CD4-positive, alpha-beta memory T cell (primary cell): Measurements from ENCODE around the gene GASK1A. TPM values are rescaled to one million over a fixed set of nuclear protein-coding genes. Genes with fewer than 3 reads are reported as not detected.

Experiments
- CTCF ChIA-PET: fragments of 350-600 bp; sonication (Branson Sonifier 250); formaldehyde crosslinking; loops from one replicate; lab custom pipeline; 2021; ENCODE audit warnings: inconsistent platforms; ENCODE audit not compliant: partially characterized antibody; lab: Charles Lee
- POLR2A ChIA-PET: fragments of 350-600 bp; sonication (Branson Sonifier 250); formaldehyde crosslinking; loops from one replicate; lab custom pipeline; 2021; ENCODE audit not compliant: partially characterized antibody; lab: Charles Lee
- DNase-seq, 5 donors: peaks; one replicate each; pipeline versions ENCODE4 v3.0.0 to v3.0.0-alpha.2; 2020 to 2022; ENCODE audit warnings: mixed read lengths in 1 of 5
- H3K27ac ChIP-seq: one replicate; pipeline ENCODE4 v1.7.0; 2013; ENCODE audit warnings: low read depth, low read length
- H3K27me3 ChIP-seq: 2 replicates; pipeline ENCODE4 v1.7.0; 2013; ENCODE audit warnings: mild to moderate bottlenecking, low read length, moderate library complexity; ENCODE audit not compliant: insufficient read depth
- H3K36me3 ChIP-seq: 2 replicates; pipeline ENCODE4 v1.7.0; 2013; ENCODE audit warnings: mild to moderate bottlenecking, low read length, moderate library complexity; ENCODE audit not compliant: insufficient read depth
- H3K4me1 ChIP-seq: 2 replicates; pipeline ENCODE4 v1.7.0; 2013; ENCODE audit warnings: mild to moderate bottlenecking, low read length, moderate library complexity; ENCODE audit not compliant: insufficient read depth
- H3K4me3 ChIP-seq, 2 donors: one replicate each; pipeline ENCODE4 v1.7.0; 2013; ENCODE audit warnings: low read length in 2 of 2, mild to moderate bottlenecking in 1 of 2
- H3K9me3 ChIP-seq, 2 donors: one replicate each; pipeline ENCODE4 v1.7.0; 2013; ENCODE audit warnings: low read length in 2 of 2, control low read depth in 1 of 2; ENCODE audit not compliant: control insufficient read depth in 1 of 2
- H3K27ac Mint-ChIP-seq, 7 donors: one replicate each; pipeline ENCODE4 v1.8.0; 2020 to 2021; ENCODE audit warnings: mixed read lengths in 7 of 7, mild to moderate bottlenecking in 6 of 7, inconsistent platforms in 3 of 7, moderate library complexity in 3 of 7
- H3K27me3 Mint-ChIP-seq, 2 donors: one replicate each; pipeline ENCODE4 v1.8.0; 2020 to 2021; ENCODE audit warnings: mixed read lengths in 2 of 2
- H3K36me3 Mint-ChIP-seq, 2 donors: one replicate each; pipeline ENCODE4 v1.8.0; 2020 to 2021; ENCODE audit warnings: mixed read lengths in 2 of 2, inconsistent platforms in 1 of 2, mild to moderate bottlenecking in 1 of 2
- H3K4me1 Mint-ChIP-seq, 4 donors: one replicate each; pipeline ENCODE4 v1.8.0; 2020 to 2021; ENCODE audit warnings: mixed read lengths in 4 of 4, mild to moderate bottlenecking in 1 of 4
- H3K4me3 Mint-ChIP-seq, 8 donors: one replicate each; pipeline ENCODE4 v1.8.0; 2020 to 2021; ENCODE audit warnings: mixed read lengths in 8 of 8, mild to moderate bottlenecking in 7 of 8, moderate library complexity in 6 of 8, inconsistent platforms in 3 of 8
- H3K9me3 Mint-ChIP-seq, 8 donors: one replicate each; pipeline ENCODE4 v1.8.0; 2020 to 2021; ENCODE audit warnings: mixed read lengths in 8 of 8, mild to moderate bottlenecking in 5 of 8, inconsistent platforms in 3 of 8, moderate library complexity in 1 of 8
- intact Hi-C: fragments of 100-400 bp; cut with micrococcal nuclease; formaldehyde crosslinking; loops from one replicate; pipeline ENCODE4 v1.15.1; 2023
- polyA plus RNA-seq, 2 donors: library from polyadenylated mRNA; unstranded; fragments of 300-500 nt; fragmentation: Illumina TruSeq; gene quantifications; one replicate each; pipeline ENCODE4 v1.2.3, GENCODE V29; 2021
- total RNA-seq, 2 experiments: library from RNA; stranded (reverse); gene quantifications; one replicate each; pipeline ENCODE4 v1.2.3, GENCODE V29; 2021

GASK1A gene
- total and polyA plus RNA-seq, 4 experiments from 2014 or later, result not detected

DNA sequence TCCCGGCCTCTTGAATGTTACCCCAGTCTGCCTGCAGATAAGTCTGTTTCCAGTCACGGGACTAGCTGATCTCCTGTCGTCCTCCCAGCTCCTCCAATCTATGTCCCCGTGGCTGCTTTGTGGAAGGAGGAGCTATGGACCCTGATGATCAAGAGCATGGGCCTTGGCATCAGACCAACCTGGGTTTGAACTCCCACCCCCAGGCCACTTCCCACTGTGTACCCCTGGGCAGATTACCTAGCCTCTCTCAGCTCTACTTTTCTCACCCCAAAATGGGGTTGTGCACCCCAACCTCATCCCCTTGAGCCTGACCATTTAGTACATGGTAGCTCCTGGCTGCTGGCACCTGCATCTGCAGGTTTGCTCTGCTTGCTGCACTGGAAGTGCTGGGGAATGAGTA is 55.8 kb downstream of the GASK1A start:
- no peak for DNase-seq

DNA sequence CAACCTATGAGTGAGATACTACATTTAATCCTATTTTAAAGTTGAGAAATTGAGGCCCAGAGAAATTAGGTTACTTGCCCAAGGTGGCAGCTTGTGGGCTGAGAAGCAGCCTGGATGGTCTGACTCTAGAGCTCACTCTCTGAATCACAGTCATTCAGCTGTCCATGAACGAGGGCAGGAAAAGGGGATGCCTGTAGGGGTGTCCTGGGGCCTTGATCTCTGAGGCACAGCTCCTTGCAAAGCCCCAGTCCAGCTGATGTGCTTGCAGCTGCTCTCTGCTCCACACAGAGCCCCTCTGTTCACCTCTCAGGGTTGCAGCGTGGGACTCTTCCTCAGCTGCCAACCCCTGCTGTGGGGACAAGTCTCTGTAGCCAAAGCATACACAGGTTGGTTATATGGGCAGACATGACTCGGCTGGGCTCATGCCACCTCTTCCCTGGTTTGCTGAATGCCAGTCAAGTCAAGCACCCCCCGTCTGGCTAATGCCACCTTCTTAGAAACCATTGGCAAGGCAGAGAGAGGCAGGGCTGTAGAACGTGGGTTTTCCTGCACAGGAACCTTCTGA is 56.8 kb downstream of the GASK1A start:
- ChIA-PET POLR2A (no interaction called here), CTCF (no interaction called here)
- peaks cover 17% of the 10 kb centered on the region for H3K4me1 ChIP-seq
- Mint-ChIP-seq H3K27ac (no peak overlapping the region), H3K4me3 (no peak overlapping the region), H3K4me1 (peaks cover 10 to 31% (median 18%) of the 10 kb centered on the region in 4 donors), H3K36me3 (no peaks in the 10 kb centered on the region), H3K27me3 (peaks cover 0 to 1% of the 10 kb centered on the region in 2 donors), H3K9me3 (no peaks in the 10 kb centered on the region)
- H3K27me3 ChIP-seq, result no peaks in the 10 kb centered on the region
- DNase-seq, result no peak
- no peaks in the 10 kb centered on the region for H3K36me3 ChIP-seq
- no peak overlapping the region for H3K27ac ChIP-seq
- intact Hi-C loops, result no loop called here
- H3K9me3 ChIP-seq, result no peaks in the 10 kb centered on the region
- no peak overlapping the region for H3K4me3 ChIP-seq

More for the DNA sequence above, 55.8 kb downstream of the GASK1A start:
- POLR2A ChIA-PET, result interaction anchor here (1.9 kb wide), 1 partner anchor 11 kb away, joined by 7 read pairs; no protein-coding TSS in a partner anchor
- no peaks in the 10 kb centered on the region for H3K36me3 ChIP-seq
- CTCF ChIA-PET, result interaction anchor here (1.1 kb wide), 1 partner anchor 70 kb away, joined by 3 read pairs; no protein-coding TSS in a partner anchor
- Mint-ChIP-seq H3K27me3 (peaks cover 0 to 1% of the 10 kb centered on the region in 2 donors), H3K9me3 (no peaks in the 10 kb centered on the region), H3K27ac (no peak overlapping the region), H3K4me1 (peaks cover 10 to 31% (median 18%) of the 10 kb centered on the region in 4 donors), H3K36me3 (no peaks in the 10 kb centered on the region), H3K4me3 (no peak overlapping the region)
- H3K4me3 ChIP-seq, result no peak overlapping the region
- intact Hi-C loops, result no loop called here
- H3K27ac ChIP-seq, result no peak overlapping the region
- no peaks in the 10 kb centered on the region for H3K27me3 ChIP-seq
- H3K9me3 ChIP-seq, result no peaks in the 10 kb centered on the region
- peaks cover 17% of the 10 kb centered on the region for H3K4me1 ChIP-seq

DNA sequence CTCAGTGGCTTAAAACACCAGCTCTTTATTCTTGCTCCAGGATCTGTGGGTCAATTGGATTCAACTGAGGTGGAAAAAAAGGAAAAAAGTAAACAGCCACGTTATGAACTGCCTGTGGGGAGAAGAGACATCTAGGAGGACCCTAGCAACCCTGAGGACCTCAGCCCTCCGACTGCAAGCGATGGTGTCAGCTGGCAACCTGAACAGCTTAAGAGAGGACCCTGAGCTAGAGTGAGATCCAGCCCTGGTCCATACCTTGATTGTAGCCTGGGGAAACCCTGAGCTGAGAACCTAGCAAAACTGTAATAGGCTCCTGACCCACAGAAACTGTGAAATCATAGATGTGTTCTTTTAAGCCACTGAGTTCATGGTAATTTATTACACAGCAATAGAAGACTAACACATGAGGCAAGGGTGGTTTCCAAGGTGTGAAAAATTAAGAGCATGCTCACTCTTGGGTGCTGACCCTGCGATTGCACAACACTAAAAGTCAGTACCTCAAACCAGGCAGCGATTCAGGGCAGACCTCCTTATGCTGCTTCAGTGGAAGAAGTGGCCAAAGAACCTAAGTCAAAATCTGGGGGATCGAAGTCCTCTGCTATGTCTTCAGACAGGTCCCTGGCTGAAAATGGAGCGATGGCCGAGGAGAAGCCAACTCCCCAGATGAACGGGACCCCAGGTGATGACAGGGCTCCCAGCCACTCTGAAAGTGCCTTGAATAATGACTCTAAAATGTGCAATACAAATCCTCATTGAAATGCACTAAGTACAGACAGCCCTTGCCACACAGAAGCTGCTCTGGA is 57.7 kb downstream of the GASK1A start:
- POLR2A ChIA-PET, result interaction anchor here (1.1 to 1.3 kb wide), 2 partner anchors 13 to 14 kb away, joined by 3 to 4 read pairs; no protein-coding TSS in a partner anchor
- CTCF ChIA-PET, result no interaction called here
- Histone ChIP-seq H3K4me1 (peaks cover 17% of the 10 kb centered on the region), H3K27ac (no peak overlapping the region), H3K9me3 (no peaks in the 10 kb centered on the region), H3K27me3 (no peaks in the 10 kb centered on the region), H3K4me3 (no peak overlapping the region), H3K36me3 (no peaks in the 10 kb centered on the region)
- peak overlapping the region in 2 of 7 donors; percentile 7 to 54 for H3K27ac Mint-ChIP-seq
- intact Hi-C loops, result no loop called here
- no peaks in the 10 kb centered on the region for H3K36me3 Mint-ChIP-seq
- no peak overlapping the region for H3K4me3 Mint-ChIP-seq
- H3K9me3 Mint-ChIP-seq, result peaks cover 0 to 2% (median 0%) of the 10 kb centered on the region in 8 donors
- H3K4me1 Mint-ChIP-seq, result peaks cover 10 to 36% (median 18%) of the 10 kb centered on the region in 4 donors
- DNase-seq, result no peak
- peaks cover 0 to 1% of the 10 kb centered on the region in 2 donors for H3K27me3 Mint-ChIP-seq

DNA sequence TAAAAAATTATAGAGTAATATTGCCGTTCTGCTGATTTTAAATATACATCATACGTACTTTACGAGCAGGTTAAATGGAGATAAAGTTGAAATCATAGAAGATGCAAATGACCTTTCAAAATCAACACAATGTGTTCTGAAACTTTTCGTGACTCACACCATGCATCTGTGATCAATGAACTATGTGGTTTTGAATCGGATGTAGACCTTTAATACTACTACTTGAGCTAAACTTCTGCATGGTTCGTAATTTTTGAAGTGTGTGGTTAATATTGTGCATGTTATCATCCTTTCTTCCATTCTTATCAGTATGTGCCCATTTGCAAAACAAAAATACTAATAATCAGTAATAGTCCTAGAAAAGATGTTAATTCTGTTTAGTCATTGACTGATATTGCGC is 58.9 kb downstream of the GASK1A start:
- no peak for DNase-seq
- CTCF ChIA-PET, result no interaction called here
- Mint-ChIP-seq H3K4me1 (peaks cover 10 to 36% (median 18%) of the 10 kb centered on the region in 4 donors), H3K4me3 (peak overlapping the region; percentile 2 to 85 (median 54)), H3K9me3 (peaks cover 0 to 2% (median 0%) of the 10 kb centered on the region in 8 donors), H3K27me3 (peaks cover 0 to 1% of the 10 kb centered on the region in 2 donors), H3K36me3 (no peaks in the 10 kb centered on the region), H3K27ac (peak overlapping the region in 2 of 7 donors; percentile 15 to 23)
- Histone ChIP-seq H3K27ac (no peak overlapping the region), H3K36me3 (no peaks in the 10 kb centered on the region), H3K4me3 (no peak overlapping the region), H3K4me1 (peaks cover 17% of the 10 kb centered on the region), H3K9me3 (no peaks in the 10 kb centered on the region), H3K27me3 (no peaks in the 10 kb centered on the region)
- intact Hi-C loops, result no loop called here
- POLR2A ChIA-PET, result interaction anchor here (1.1 to 1.3 kb wide), 2 partner anchors 14 to 15 kb away, joined by 3 to 4 read pairs; no protein-coding TSS in a partner anchor

DNA sequence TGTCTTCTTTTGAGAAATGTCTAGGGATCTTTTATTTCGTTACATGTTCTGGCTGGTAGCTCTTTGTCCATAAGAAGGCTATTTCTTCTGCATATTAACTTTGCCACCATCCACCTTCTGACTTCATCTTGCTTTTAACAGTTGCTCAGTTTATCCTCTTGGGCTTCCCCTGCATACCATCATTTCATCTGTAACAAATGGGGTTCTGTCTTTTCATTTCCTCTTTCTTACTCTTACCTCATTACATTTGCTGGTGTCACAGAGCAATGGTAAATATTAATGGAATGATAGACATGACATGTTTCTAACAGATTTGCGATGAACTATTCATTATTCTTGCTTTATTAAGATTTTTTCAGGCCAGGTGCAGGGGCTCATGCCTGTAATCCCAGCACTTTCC is 62.4 kb downstream of the GASK1A start:
- no peak overlapping the region for H3K4me3 Mint-ChIP-seq
- no peaks in the 10 kb centered on the region for H3K36me3 ChIP-seq
- H3K9me3 Mint-ChIP-seq, result peaks cover 2 to 29% (median 18%) of the 10 kb centered on the region in 8 donors
- peaks cover 10 to 33% (median 18%) of the 10 kb centered on the region in 4 donors for H3K4me1 Mint-ChIP-seq
- intact Hi-C loops, result no loop called here
- H3K27ac ChIP-seq, result no peak overlapping the region
- no peak for DNase-seq
- H3K4me1 ChIP-seq, result peaks cover 17% of the 10 kb centered on the region
- no peaks in the 10 kb centered on the region for H3K27me3 Mint-ChIP-seq
- no peak overlapping the region for H3K27ac Mint-ChIP-seq
- no peaks in the 10 kb centered on the region for H3K9me3 ChIP-seq
- no peak overlapping the region for H3K4me3 ChIP-seq
- ChIA-PET CTCF (no interaction called here), POLR2A (no interaction called here)
- no peaks in the 10 kb centered on the region for H3K27me3 ChIP-seq
- peaks cover 6 to 11% of the 10 kb centered on the region in 2 donors for H3K36me3 Mint-ChIP-seq

DNA sequence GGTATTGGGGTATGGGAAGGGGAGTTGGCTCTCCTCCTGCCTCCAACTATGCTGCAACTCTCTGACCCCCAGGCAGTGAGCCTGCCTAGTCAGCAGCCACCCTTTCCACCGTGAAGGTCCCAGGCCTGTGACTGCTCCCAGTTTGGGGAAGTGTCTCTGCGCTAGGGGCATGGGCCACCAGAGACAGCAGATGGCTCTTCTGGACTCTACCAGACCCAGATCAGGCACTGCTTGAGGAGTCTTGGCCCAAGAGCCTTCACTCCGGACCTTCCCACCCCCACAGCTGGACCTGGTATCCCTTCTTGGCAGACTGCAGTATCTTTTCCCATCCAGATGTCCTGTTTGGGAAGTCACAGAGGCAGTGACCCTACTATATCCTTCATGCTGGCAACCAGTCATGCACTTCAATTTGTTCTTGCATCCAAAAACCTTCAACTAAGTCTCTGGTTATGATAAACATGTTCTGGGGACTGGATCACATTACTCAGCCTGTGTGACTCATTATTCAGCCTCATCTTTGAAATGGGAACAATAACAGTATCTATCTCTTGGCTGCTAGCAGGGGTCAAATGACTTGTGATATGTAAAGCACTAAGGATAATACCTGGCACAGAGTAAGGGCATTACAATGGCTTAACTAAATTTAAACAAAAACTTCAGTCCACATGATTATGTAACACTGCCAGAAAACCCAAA is 64.1 kb downstream of the GASK1A start:
- H3K36me3 Mint-ChIP-seq, result peaks cover 12 to 17% of the 10 kb centered on the region in 2 donors

DNA sequence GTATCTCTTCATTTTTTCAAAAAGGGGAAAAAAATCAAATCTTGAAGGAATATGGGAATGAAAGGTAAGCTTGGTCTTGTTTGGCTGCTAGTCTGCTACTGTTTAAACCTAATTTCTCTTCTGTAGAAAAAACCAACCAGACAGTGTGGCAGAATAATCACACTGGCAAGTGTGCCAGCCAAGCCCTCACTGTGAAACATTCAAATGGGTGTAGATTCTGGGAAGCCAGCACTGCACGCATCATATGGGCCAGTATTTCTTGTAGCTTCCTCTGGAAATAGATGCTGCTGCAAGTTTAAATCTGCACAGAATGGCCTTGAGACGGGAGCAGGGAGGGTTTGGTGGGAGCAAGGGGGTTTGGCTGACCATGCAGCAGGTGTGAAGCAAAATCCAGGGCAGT is 64.7 kb downstream of the GASK1A start:
- no peak overlapping the region for H3K4me3 Mint-ChIP-seq
- H3K9me3 Mint-ChIP-seq, result peaks cover 5 to 49% (median 35%) of the 10 kb centered on the region in 8 donors
- Histone ChIP-seq H3K4me3 (no peak overlapping the region), H3K36me3 (no peaks in the 10 kb centered on the region), H3K27ac (no peak overlapping the region), H3K4me1 (peaks cover 2% of the 10 kb centered on the region), H3K9me3 (no peaks in the 10 kb centered on the region), H3K27me3 (no peaks in the 10 kb centered on the region)
- H3K27me3 Mint-ChIP-seq, result peaks cover 0 to 2% of the 10 kb centered on the region in 2 donors
- peaks cover 12 to 17% of the 10 kb centered on the region in 2 donors for H3K36me3 Mint-ChIP-seq
- H3K27ac Mint-ChIP-seq, result no peak overlapping the region
- H3K4me1 Mint-ChIP-seq, result peaks cover 0 to 12% (median 4%) of the 10 kb centered on the region in 4 donors
- intact Hi-C loops, result no loop called here
- POLR2A ChIA-PET, result no interaction called here
- no peak for DNase-seq
- CTCF ChIA-PET, result no interaction called here

More for the DNA sequence above, 64.1 kb downstream of the GASK1A start:
- H3K4me1 Mint-ChIP-seq, result peaks cover 6 to 18% (median 10%) of the 10 kb centered on the region in 4 donors
- H3K4me3 Mint-ChIP-seq, result no peak overlapping the region
- Histone ChIP-seq H3K4me3 (no peak overlapping the region), H3K27me3 (no peaks in the 10 kb centered on the region), H3K9me3 (no peaks in the 10 kb centered on the region), H3K4me1 (peaks cover 8% of the 10 kb centered on the region), H3K36me3 (no peaks in the 10 kb centered on the region), H3K27ac (no peak overlapping the region)
- peaks cover 3 to 43% (median 30%) of the 10 kb centered on the region in 8 donors for H3K9me3 Mint-ChIP-seq
- peaks cover 0 to under 1% of the 10 kb centered on the region in 2 donors for H3K27me3 Mint-ChIP-seq
- no peak for DNase-seq
- H3K27ac Mint-ChIP-seq, result no peak overlapping the region
- ChIA-PET CTCF (no interaction called here), POLR2A (no interaction called here)
- intact Hi-C loops, result no loop called here
